GM12878 (cell line): ENCODE data around the gene CRYL1.

Source experiments
- EP300 ChIP-seq, 2 experiments: fragments of 150-350 bp in 1 of 2; IDR thresholded peaks; 2 replicates each; pipeline ENCODE4 v1.6.1; 2011 to 2012; ENCODE audit warnings: low read depth in 2 of 2, low read length in 2 of 2, borderline replicate concordance in 1 of 2, improper control_type of control experiment in 1 of 2, inconsistent platforms in 1 of 2; ENCODE audit not compliant: control insufficient read depth in 1 of 2
- NFIC ChIP-seq: IDR thresholded peaks from 2 replicates; pipeline ENCODE4 v1.6.1; 2012; ENCODE audit warnings: low read depth, mild to moderate bottlenecking, inconsistent platforms, low read length, moderate library complexity
- NFYA ChIP-seq: IDR thresholded peaks from 2 replicates; pipeline ENCODE4 v1.6.1; 2011; ENCODE audit warnings: low read depth, mild to moderate bottlenecking, low read length, improper control_type of control experiment, borderline replicate concordance
- NR2C2 ChIP-seq: IDR thresholded peaks from 2 replicates; pipeline ENCODE4 v1.6.1; 2011; ENCODE audit warnings: borderline replicate concordance, low read depth; ENCODE audit not compliant: control insufficient read depth, insufficient read length
- POLR2A ChIP-seq: IDR thresholded peaks from 2 replicates; pipeline ENCODE4 v1.6.1; 2011; ENCODE audit warnings: low read depth, mild to moderate bottlenecking, low read length
- SMC3 ChIP-seq: IDR thresholded peaks from 2 replicates; pipeline ENCODE4 v1.6.1; 2011; ENCODE audit warnings: low read length, improper control_type of control experiment, borderline replicate concordance
- TF ChIP-seq, protein P1 (sequence below), 3 experiments: IDR thresholded peaks in 2 of 3; conservative IDR thresholded peaks in 1 of 3; 2 replicates each; pipeline ENCODE4 v1.5.1; 2011; ENCODE audit warnings: low read depth in 3 of 3, low read length in 3 of 3, mild to moderate bottlenecking in 3 of 3, control low read depth in 2 of 3, moderate library complexity in 2 of 3, inconsistent platforms in 1 of 3, mixed read lengths in 1 of 3; ENCODE audit not compliant: control insufficient read depth in 2 of 3, insufficient read depth in 1 of 3; ENCODE audit errors: extremely low read depth in 1 of 3

DNA sequence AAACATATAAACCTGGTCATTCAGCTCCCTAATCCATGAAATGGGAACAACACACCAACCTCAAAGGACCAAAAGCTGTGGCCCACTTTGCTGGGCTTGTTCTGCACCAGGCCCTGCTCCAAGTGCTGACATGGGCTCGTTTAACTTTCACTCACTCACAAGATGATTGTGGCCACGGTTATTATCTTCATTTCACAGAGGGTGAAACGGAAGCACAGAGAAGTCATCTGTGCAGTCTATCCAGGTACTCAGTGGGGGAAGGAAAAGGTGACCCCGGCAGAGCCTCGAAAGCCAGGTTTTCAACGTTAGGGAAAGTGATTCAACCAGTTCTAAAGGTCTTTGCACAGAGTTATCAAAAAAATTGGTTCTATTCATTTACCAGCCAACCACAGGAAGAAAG lies 68.0 kb downstream of the CRYL1 start:
- TF ChIP-seq, protein P1, sequence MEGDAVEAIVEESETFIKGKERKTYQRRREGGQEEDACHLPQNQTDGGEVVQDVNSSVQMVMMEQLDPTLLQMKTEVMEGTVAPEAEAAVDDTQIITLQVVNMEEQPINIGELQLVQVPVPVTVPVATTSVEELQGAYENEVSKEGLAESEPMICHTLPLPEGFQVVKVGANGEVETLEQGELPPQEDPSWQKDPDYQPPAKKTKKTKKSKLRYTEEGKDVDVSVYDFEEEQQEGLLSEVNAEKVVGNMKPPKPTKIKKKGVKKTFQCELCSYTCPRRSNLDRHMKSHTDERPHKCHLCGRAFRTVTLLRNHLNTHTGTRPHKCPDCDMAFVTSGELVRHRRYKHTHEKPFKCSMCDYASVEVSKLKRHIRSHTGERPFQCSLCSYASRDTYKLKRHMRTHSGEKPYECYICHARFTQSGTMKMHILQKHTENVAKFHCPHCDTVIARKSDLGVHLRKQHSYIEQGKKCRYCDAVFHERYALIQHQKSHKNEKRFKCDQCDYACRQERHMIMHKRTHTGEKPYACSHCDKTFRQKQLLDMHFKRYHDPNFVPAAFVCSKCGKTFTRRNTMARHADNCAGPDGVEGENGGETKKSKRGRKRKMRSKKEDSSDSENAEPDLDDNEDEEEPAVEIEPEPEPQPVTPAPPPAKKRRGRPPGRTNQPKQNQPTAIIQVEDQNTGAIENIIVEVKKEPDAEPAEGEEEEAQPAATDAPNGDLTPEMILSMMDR (IDR thresholded peaks at IDR 0.05 in 2 of 3, conservative IDR thresholded peaks at IDR 0.05 in 1 of 3; ENCODE audit: control insufficient read depth in 2 of 3, extremely low read depth in 1 of 3, insufficient read depth in 1 of 3, low read depth in 3 of 3, low read length in 3 of 3) = no peak
- no peak for TF ChIP-seq POLR2A
- no peak for TF ChIP-seq NR2C2
- TF ChIP-seq NFIC = no peak
- no peak for TF ChIP-seq SMC3
- no peak for TF ChIP-seq NFYA
- no peak for TF ChIP-seq EP300 (IDR thresholded peaks at IDR 0.05; ENCODE audit: borderline replicate concordance in 1 of 2, control insufficient read depth in 1 of 2, low read depth in 2 of 2, low read length in 2 of 2)
